T-cell (primary cell): Measurements from ENCODE around the gene PCNX2. TPM values are rescaled to one million over a fixed set of nuclear protein-coding genes. Genes with fewer than 3 reads are reported as not detected.
A peak's percentile ranks its signal among the peaks of the same experiment; 100 is the strongest.

Source experiments
- ATAC-seq, 4 experiments: fragments of 200-7000 bp in 3 of 4; fragments of 150-1000 bp in 1 of 4; cut with Tn5 transposase; replicated peaks in 1 of 4; 1 replicate in 3 of 4; 2 replicates in 1 of 4; pipeline ENCODE4 v1.10.0; 2021; ENCODE audit warnings: moderate library complexity in 3 of 4, mild to moderate bottlenecking in 2 of 4, moderate number of reproducible peaks in 1 of 4
- CTCF ChIA-PET, 2 donors: fragments of 300-600 bp; sonication (Branson Sonifier 250); formaldehyde crosslinking; loops; one replicate each; lab custom pipeline; 2022; ENCODE audit warnings: antibody characterized with exemption in 2 of 2; lab: Charles Lee
- POLR2A ChIA-PET, 2 donors: fragments of 300-600 bp; sonication (Branson Sonifier 250); formaldehyde crosslinking; loops; one replicate each; lab custom pipeline; 2022; ENCODE audit warnings: antibody characterized with exemption in 2 of 2; lab: Charles Lee
- DNase-seq, 35 experiments: peaks; one replicate each; pipeline versions ENCODE4 v3.0.0 to v3.0.0-alpha.2; 2013 to 2023
- H3K27ac ChIP-seq: one replicate; pipeline ENCODE4 v1.5.1; 2013; ENCODE audit warnings: low read length
- H3K27me3 ChIP-seq, 2 experiments: replicated peaks in 1 of 2; 1 replicate in 1 of 2; 2 replicates in 1 of 2; pipeline versions ENCODE4 v1.6.1 to v1.7.0; 2013; ENCODE audit warnings: low read length in 1 of 2, mixed read lengths in 1 of 2; ENCODE audit not compliant: control insufficient read depth in 2 of 2, insufficient read depth in 2 of 2; ENCODE audit errors: extremely low read depth in 1 of 2
- H3K36me3 ChIP-seq, 2 donors: 1 replicate in 1 of 2; 2 replicates in 1 of 2; pipeline versions ENCODE4 v1.6.1 to v1.7.0; 2013; ENCODE audit warnings: low read length in 1 of 2; ENCODE audit not compliant: control insufficient read depth in 2 of 2, insufficient read depth in 1 of 2; ENCODE audit errors: extremely low read depth in 1 of 2
- H3K4me1 ChIP-seq, 2 experiments: 1 replicate in 1 of 2; 2 replicates in 1 of 2; pipeline versions ENCODE4 v1.6.1 to v1.7.0; 2013; ENCODE audit warnings: low read length in 2 of 2, mixed read lengths in 1 of 2; ENCODE audit not compliant: insufficient read depth in 2 of 2, control insufficient read depth in 1 of 2; ENCODE audit errors: extremely low read depth in 1 of 2
- H3K4me3 ChIP-seq, 2 donors: 1 replicate in 1 of 2; 2 replicates in 1 of 2; pipeline versions ENCODE4 v1.5.1 to v1.7.0; 2013; ENCODE audit warnings: mild to moderate bottlenecking in 2 of 2, low read length in 1 of 2, moderate library complexity in 1 of 2; ENCODE audit not compliant: control insufficient read depth in 1 of 2; ENCODE audit errors: extremely low read depth in 1 of 2
- H3K9me3 ChIP-seq: 2 replicates; pipeline ENCODE4 v1.7.0; 2013
- H3K27ac Mint-ChIP-seq, 2 donors: one replicate each; pipeline ENCODE4 v1.8.0; 2020 to 2021; ENCODE audit warnings: mild to moderate bottlenecking in 2 of 2, mixed read lengths in 2 of 2
- H3K27me3 Mint-ChIP-seq, 2 donors: one replicate each; pipeline ENCODE4 v1.8.0; 2021 to 2022; ENCODE audit warnings: mixed read lengths in 2 of 2
- H3K36me3 Mint-ChIP-seq: one replicate; pipeline ENCODE4 v1.8.0; 2021; ENCODE audit warnings: mixed read lengths
- H3K4me1 Mint-ChIP-seq, 3 donors: one replicate each; pipeline ENCODE4 v1.8.0; 2020 to 2022; ENCODE audit warnings: mixed read lengths in 3 of 3, mild to moderate bottlenecking in 1 of 3
- H3K4me3 Mint-ChIP-seq, 3 donors: one replicate each; pipeline ENCODE4 v1.8.0; 2020 to 2022; ENCODE audit warnings: mild to moderate bottlenecking in 3 of 3, mixed read lengths in 3 of 3, moderate library complexity in 3 of 3
- H3K9me3 Mint-ChIP-seq, 3 donors: one replicate each; pipeline ENCODE4 v1.8.0; 2020 to 2022; ENCODE audit warnings: mixed read lengths in 3 of 3
- WGBS: methylation state at CpG from one replicate; pipeline ENCODE4 v1.1.5; 2013; ENCODE audit warnings: missing lambda C conversion rate; ENCODE audit not compliant: insufficient coverage; 5-methylcytosine and 5-hydroxymethylcytosine counted together
- total RNA-seq, 35 experiments: library from RNA in 6 of 35; stranded (reverse) in 6 of 35; fragments of 120-200 nt in 1 of 35; gene quantifications; one replicate each; pipeline versions ENCODE4 v1.2.1 to v1.2.4 and lab custom pipeline; 2013 to 2026

Gene PCNX2
- total RNA-seq, 5 donors from 2014 or later (not counting 1 experiment from before 2014, with no cell fraction given), result 47.2 to 91.7 (median 68.6) TPM

GRCh38 chr1:232998138-232998537 lies 297.4 kb downstream of the PCNX2 start:
- ChIA-PET CTCF (no interaction called here), POLR2A (no interaction called here)
- no peaks in the 10 kb centered on the region for H3K9me3 ChIP-seq
- Mint-ChIP-seq H3K36me3 (peaks cover 84% of the 10 kb centered on the region), H3K4me1 (no peaks in the 10 kb centered on the region), H3K27ac (no peak overlapping the region), H3K9me3 (peaks cover 7 to 17% (median 11%) of the 10 kb centered on the region in 3 donors), H3K27me3 (no peaks in the 10 kb centered on the region), H3K4me3 (no peak overlapping the region)
- H3K4me1 ChIP-seq, result no peaks in the 10 kb centered on the region
- ATAC-seq (no peak), DNase-seq (no peak)
- 94% methylated on average over 3 of the region's 15 CpGs for WGBS
- no peak overlapping the region for H3K4me3 ChIP-seq
- H3K27ac ChIP-seq, result no peak overlapping the region
- H3K36me3 ChIP-seq, result peaks cover 0 to 66% of the 10 kb centered on the region in 2 donors
- no peaks in the 10 kb centered on the region for H3K27me3 ChIP-seq

GRCh38 chr1:232996143-232996542 lies 299.4 kb downstream of the PCNX2 start:
- Histone ChIP-seq H3K36me3 (peaks cover 0 to 77% of the 10 kb centered on the region in 2 donors), H3K4me3 (no peak overlapping the region), H3K27ac (no peak overlapping the region), H3K4me1 (peaks cover 0 to under 1% of the 10 kb centered on the region in 2 experiments), H3K9me3 (no peaks in the 10 kb centered on the region), H3K27me3 (no peaks in the 10 kb centered on the region)
- POLR2A ChIA-PET, result no interaction called here
- Mint-ChIP-seq H3K4me1 (no peaks in the 10 kb centered on the region), H3K27ac (no peak overlapping the region), H3K9me3 (peaks cover 7 to 18% (median 12%) of the 10 kb centered on the region in 3 donors), H3K27me3 (no peaks in the 10 kb centered on the region), H3K4me3 (no peak overlapping the region), H3K36me3 (peaks cover 88% of the 10 kb centered on the region)
- CTCF ChIA-PET, result interaction anchor here in 1 of 2 donors (0.5 kb wide), 1 partner anchor 103 kb away, joined by 4 read pairs; no protein-coding TSS in a partner anchor
- DNase-seq (no peak), ATAC-seq (no peak)
- 100% methylated on average over 2 of the region's 2 CpGs for WGBS

GRCh38 chr1:232995189-232995588 lies 300.3 kb downstream of the PCNX2 start:
- ATAC-seq, result no peak

GRCh38 chr1:232993555-232993954 lies 302.0 kb downstream of the PCNX2 start:
- peaks cover 78% of the 10 kb centered on the region for H3K36me3 Mint-ChIP-seq
- H3K36me3 ChIP-seq, result peaks cover 0 to 64% of the 10 kb centered on the region in 2 donors
- ChIA-PET POLR2A (no interaction called here), CTCF (no interaction called here)
- H3K4me3 ChIP-seq, result no peak overlapping the region
- no peak overlapping the region for H3K4me3 Mint-ChIP-seq
- H3K27me3 ChIP-seq, result no peaks in the 10 kb centered on the region
- H3K27me3 Mint-ChIP-seq, result no peaks in the 10 kb centered on the region
- no peak for DNase-seq
- H3K9me3 ChIP-seq, result no peaks in the 10 kb centered on the region
- ATAC-seq, result no peak
- 100% methylated on average over 1 of the region's 3 CpGs for WGBS
- peaks cover 0 to 5% of the 10 kb centered on the region in 2 experiments for H3K4me1 ChIP-seq
- H3K9me3 Mint-ChIP-seq, result peaks cover 7 to 18% (median 12%) of the 10 kb centered on the region in 3 donors
- no peak overlapping the region for H3K27ac Mint-ChIP-seq
- H3K27ac ChIP-seq, result no peak overlapping the region
- no peaks in the 10 kb centered on the region for H3K4me1 Mint-ChIP-seq

More at GRCh38 chr1:232995189-232995588, 300.3 kb downstream of the PCNX2 start:
- DNase-seq, result no peak
- H3K4me1 ChIP-seq, result peaks cover 0 to 5% of the 10 kb centered on the region in 2 experiments
- no peaks in the 10 kb centered on the region for H3K27me3 Mint-ChIP-seq
- H3K9me3 ChIP-seq, result no peaks in the 10 kb centered on the region
- H3K4me1 Mint-ChIP-seq, result no peaks in the 10 kb centered on the region
- H3K4me3 Mint-ChIP-seq, result no peak overlapping the region
- WGBS, result 100% methylated on average over 1 of the region's 2 CpGs
- peaks cover 7 to 18% (median 12%) of the 10 kb centered on the region in 3 donors for H3K9me3 Mint-ChIP-seq
- ChIA-PET CTCF (no interaction called here), POLR2A (no interaction called here)
- H3K27me3 ChIP-seq, result no peaks in the 10 kb centered on the region
- H3K36me3 Mint-ChIP-seq, result peaks cover 85% of the 10 kb centered on the region
- peaks cover 0 to 75% of the 10 kb centered on the region in 2 donors for H3K36me3 ChIP-seq
- no peak overlapping the region for H3K4me3 ChIP-seq
- no peak overlapping the region for H3K27ac Mint-ChIP-seq
- H3K27ac ChIP-seq, result no peak overlapping the region

- DNase-seq (no peak), ATAC-seq (no peak)
- WGBS, result 97% methylated on average over 3 of the region's 3 CpGs
- no peaks in the 10 kb centered on the region for H3K4me1 Mint-ChIP-seq
- H3K9me3 Mint-ChIP-seq, result peaks cover 7 to 18% (median 12%) of the 10 kb centered on the region in 3 donors
- no peak overlapping the region for H3K27ac Mint-ChIP-seq
- peaks cover 68% of the 10 kb centered on the region for H3K36me3 Mint-ChIP-seq
- H3K27ac ChIP-seq, result no peak overlapping the region
- H3K4me1 ChIP-seq, result peaks cover 0 to 5% of the 10 kb centered on the region in 2 experiments
- no peak overlapping the region for H3K4me3 Mint-ChIP-seq
- ChIA-PET POLR2A (no interaction called here), CTCF (no interaction called here)
- H3K36me3 ChIP-seq, result peaks cover 0 to 52% of the 10 kb centered on the region in 2 donors
- no peaks in the 10 kb centered on the region for H3K27me3 Mint-ChIP-seq
- H3K27me3 ChIP-seq, result no peaks in the 10 kb centered on the region
- H3K4me3 ChIP-seq, result no peak overlapping the region
- H3K9me3 ChIP-seq, result no peaks in the 10 kb centered on the region
These were observed 303.3 kb downstream of the PCNX2 start for GRCh38 chr1:232992227-232992626.

- DNase-seq, result no peak
- H3K27me3 ChIP-seq, result no peaks in the 10 kb centered on the region
- H3K9me3 ChIP-seq, result no peaks in the 10 kb centered on the region
- H3K36me3 Mint-ChIP-seq, result peaks cover 62% of the 10 kb centered on the region
- ATAC-seq, result no peak
- no peak overlapping the region for H3K4me3 ChIP-seq
- H3K4me3 Mint-ChIP-seq, result no peak overlapping the region
- H3K27me3 Mint-ChIP-seq, result no peaks in the 10 kb centered on the region
- no peak overlapping the region for H3K27ac ChIP-seq
- no peaks in the 10 kb centered on the region for H3K4me1 Mint-ChIP-seq
- H3K9me3 Mint-ChIP-seq, result peaks cover 7 to 18% (median 12%) of the 10 kb centered on the region in 3 donors
- ChIA-PET POLR2A (no interaction called here), CTCF (no interaction called here)
- H3K4me1 ChIP-seq, result peaks cover 0 to 5% of the 10 kb centered on the region in 2 experiments
- H3K27ac Mint-ChIP-seq, result peak overlapping the region; percentile 5 to 59
- no CpG with 5 or more reads among the region's 7 CpGs for WGBS
- peaks cover 0 to 43% of the 10 kb centered on the region in 2 donors for H3K36me3 ChIP-seq
These were observed 304.3 kb downstream of the PCNX2 start for GRCh38 chr1:232991238-232991637.
